HG03159 (cell line): ENCODE measurements around the gene SNX33.

Experiments used
- ATAC-seq: cut with Tn5 transposase; IDR thresholded peaks from one replicate; pipeline ENCODE4 v1.9.1; 2021; ENCODE audit warnings: mild to moderate bottlenecking, moderate library complexity; ENCODE audit not compliant: unreplicated experiment

SNX33 gene

DNA sequence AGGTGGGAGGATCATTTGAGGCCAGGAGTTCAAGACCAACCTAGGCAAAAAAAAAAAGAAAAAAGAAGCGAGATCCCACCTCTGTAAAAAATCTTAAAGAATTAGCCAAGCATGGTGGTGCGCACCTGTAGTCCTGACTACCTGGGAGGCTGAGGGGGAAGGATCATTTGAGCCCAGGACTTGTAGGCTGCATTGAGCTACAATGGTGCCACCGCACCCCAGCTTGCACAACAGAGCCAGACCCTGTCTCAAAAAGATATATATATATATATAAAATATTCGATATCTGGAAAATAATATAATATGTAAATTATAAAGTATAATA lies 6.6 kb upstream of the SNX33 start:
- no peak for ATAC-seq

GRCh38 chr15:75641603-75642002 lies 6.1 kb upstream of the SNX33 start:
- ATAC-seq, result no peak

GRCh38 chr15:75644376-75644775 lies 3.3 kb upstream of the SNX33 start:
- ATAC-seq, result no peak

GRCh38 chr15:75646112-75646943 lies 1.4 kb upstream of the SNX33 start:
- no peak for ATAC-seq

- no peak for ATAC-seq
Observed at GRCh38 chr15:75646944-75647364, 758 bp upstream of the SNX33 start.

DNA sequence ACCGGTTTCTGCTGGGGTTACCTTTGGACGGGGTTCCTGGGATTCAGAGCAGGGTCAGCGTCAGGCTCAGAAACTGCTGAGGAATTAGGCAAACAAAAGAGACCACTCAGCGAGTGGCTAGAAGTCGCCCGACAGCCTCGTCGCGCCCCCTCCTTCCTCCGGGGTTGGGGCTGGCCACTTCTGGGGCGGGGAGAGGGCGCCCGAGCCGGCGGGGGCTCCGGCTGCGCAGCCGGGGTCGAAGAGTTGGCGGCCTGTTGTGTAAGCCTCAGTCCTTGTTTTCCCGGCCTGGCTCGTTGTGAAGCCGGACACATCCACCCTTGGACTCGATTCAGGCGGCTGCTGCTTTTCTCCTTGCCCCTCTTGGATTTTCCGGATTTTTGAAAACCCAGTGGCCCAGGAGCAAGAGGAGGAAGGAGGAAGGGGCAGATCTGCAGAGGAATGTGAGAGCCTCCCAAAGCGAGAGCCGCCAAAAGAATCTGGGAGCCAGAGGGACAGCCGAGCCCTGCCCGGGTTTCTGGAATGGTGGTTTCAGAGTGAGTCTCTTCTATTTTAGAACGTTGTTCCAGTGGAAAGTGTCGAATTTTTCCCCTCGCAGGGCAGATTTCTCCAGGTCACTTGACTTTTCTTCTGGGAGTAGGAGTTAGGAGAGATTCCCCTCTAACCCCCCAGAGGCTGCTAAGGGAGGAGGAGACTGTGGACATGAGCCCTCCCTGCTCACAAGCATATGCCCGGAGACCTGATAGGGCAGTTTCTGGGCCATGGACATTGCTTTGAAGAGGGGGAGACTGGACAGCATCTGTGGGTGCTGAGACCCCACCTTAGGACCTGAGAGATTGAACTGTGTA lies 666 bp downstream of the SNX33 start:
- no peak for ATAC-seq

DNA sequence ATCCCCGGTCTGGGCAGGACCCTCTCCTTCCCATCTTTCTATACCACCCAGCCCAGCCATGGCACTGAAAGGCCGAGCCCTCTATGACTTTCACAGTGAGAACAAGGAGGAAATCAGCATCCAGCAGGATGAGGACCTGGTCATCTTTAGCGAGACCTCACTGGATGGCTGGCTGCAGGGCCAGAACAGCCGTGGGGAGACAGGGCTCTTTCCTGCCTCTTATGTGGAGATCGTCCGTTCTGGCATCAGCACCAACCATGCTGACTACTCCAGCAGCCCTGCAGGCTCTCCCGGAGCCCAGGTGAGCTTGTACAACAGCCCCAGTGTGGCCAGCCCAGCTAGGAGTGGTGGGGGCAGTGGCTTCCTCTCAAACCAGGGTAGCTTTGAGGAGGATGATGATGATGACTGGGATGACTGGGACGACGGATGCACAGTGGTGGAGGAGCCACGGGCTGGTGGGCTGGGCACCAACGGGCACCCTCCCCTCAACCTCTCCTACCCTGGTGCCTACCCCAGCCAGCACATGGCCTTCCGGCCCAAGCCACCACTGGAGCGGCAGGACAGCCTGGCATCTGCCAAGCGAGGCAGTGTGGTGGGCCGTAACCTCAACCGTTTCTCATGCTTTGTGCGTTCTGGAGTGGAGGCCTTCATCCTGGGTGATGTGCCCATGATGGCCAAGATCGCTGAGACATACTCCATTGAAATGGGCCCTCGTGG lies 1.5 kb downstream of the SNX33 start:
- ATAC-seq, result no peak

DNA sequence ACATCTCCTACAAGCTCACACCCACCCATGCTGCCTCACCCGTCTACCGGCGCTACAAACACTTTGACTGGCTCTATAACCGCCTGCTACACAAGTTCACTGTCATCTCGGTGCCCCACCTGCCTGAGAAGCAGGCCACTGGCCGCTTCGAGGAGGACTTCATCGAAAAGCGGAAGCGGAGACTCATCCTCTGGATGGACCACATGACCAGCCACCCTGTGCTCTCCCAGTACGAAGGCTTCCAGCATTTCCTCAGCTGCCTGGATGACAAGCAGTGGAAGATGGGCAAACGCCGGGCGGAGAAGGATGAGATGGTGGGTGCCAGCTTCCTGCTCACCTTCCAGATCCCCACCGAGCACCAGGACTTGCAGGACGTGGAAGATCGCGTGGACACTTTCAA lies 2.1 kb downstream of the SNX33 start:
- ATAC-seq, result no peak

DNA sequence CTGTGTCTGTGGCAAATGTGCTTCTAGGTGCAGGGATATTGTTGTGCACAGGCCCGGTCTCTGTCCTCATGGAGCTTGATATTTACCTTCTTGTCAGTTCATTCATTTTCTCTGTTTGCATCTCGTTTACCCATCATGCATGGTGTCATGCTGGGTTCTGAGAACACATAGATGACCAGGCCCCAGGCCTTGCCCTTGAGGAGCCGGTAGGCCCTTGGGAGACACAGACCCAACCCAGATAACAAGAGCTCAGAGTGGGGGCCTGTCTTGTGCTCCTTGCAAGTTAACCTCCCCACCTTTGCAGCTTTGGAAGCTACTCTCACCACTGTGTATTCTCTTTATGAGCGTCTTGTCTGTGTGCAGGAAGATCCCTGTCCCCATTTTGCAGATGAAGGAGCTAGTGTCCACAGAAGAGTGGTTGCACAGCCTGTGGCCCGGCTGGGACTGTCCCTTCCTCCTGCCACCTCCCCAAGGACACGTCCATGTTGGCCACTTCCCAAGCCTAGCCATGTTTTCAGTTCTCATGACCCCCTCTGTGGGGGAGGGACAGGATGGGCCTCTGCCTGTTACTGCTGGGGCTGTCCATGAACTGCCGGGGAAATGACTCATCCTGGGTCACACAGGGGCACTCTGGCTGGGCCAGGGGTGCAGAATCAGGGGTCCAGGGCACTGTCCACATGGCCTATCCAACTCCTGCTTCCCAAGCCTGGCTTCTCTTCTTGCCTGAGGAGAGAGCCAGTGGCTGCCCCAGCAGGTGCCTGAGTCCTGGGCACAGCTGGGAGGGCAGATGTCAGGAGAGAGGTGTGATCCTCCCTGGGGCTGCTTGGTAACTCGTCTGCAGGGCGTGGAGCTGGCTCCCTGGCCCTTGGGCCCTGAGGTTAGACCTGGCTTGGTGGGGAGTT lies 3.4 kb downstream of the SNX33 start:
- ATAC-seq, result no peak

DNA sequence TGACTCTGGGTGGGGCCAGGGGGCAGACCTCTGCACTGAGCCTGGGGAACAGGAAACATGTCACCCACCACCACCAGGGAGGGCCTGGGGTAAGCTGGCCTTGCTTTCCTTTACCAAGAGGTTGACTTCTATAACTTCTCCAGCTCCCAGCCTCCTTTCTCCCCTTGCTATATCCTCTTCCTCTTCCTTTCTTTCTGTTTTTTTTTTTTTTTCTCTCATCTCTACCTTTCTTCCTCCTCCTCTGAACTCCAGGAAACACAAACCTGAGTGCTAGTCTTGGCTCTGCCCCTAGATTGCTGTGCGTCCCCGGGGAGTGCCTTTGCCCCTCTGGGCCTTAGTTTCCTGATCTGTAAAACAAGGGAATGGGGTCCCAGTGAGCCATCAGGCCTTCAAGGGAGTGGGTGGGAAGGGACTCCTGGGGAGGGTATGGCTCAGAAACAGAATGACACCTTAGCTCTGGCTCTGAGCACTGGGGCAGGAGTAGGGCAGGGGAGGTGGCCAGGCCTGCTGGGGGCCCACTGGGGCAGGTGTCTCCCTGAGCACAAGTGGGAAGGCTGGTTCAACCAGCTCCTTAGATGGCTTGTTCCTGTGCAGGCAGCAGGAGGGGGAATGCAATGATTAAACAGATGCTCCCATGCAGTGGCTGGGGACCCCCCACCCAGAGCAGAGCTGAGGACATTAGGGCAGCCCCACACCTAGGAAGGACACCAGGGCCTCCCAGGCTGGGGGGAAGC lies 4.3 kb downstream of the SNX33 start:
- ATAC-seq, result no peak

DNA sequence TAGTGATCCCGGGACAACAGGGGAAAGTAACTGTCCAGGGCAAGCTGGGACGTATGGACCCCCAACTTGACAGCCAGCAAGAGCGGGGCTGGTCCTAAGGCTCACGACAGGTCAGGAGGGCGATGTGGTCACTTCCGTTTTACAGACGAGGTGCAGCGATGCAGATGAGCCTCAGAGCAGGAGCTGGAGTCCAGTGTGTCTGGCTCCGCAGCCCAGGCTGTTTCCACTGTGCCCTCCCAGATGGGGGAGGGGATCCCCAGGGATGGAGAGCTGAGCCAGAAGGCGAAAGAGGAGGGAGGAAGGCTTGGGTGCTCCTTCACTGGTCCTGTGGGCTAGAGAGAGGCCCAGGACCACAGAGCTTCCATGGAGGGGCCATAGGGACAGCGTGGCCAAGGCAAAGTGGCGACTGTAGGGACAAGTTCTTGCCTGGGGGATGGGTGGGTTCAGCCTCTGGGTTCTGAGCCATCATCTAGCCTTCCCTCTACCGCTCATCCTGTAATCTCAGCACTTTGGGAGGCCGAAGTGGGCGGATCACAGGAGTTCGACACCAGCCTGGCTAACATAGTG lies 5.7 kb downstream of the SNX33 start:
- no peak for ATAC-seq

GRCh38 chr15:75654201-75654907 lies 6.6 kb downstream of the SNX33 start:
- no peak for ATAC-seq

DNA sequence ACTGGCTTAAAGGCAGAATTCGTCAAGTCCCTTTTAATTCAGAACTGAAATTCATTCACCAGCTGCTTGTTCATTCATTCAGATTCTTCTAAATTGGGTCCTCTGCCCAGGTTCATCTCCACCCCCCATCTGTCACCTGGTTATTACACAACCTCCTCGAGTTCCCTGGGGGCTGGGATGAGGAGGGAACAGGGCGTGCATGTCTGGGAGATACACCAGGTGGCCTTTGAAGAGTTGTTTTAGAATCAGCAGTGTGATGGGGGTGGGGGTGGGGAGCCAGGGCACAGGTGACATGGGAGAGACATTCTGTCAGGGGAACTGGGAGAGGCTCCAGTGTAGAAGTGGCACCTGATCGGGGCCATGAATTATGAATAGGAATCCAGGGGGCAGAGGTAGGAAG lies 8.2 kb downstream of the SNX33 start:
- ATAC-seq, result no peak

GRCh38 chr15:75656331-75656730 lies 8.6 kb downstream of the SNX33 start:
- ATAC-seq, result no peak

DNA sequence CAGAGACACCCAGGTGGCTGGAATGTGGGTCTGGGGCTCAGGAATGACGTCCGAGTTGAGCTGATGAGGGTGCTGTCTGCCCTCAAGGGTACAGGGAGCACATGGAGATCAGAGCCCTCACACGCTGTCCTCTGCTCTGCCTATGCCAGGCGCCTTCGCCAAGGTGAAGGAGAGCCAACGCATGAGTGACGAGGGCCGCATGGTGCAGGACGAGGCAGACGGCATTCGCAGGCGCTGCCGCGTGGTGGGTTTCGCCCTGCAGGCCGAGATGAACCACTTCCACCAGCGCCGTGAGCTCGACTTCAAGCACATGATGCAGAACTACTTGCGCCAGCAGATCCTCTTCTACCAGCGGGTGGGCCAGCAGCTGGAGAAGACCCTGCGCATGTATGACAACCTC lies 9.1 kb downstream of the SNX33 start:
- ATAC-seq, result no peak

- ATAC-seq, result no peak
Observed at GRCh38 chr15:75659141-75659771, 11.5 kb downstream of the SNX33 start.

DNA sequence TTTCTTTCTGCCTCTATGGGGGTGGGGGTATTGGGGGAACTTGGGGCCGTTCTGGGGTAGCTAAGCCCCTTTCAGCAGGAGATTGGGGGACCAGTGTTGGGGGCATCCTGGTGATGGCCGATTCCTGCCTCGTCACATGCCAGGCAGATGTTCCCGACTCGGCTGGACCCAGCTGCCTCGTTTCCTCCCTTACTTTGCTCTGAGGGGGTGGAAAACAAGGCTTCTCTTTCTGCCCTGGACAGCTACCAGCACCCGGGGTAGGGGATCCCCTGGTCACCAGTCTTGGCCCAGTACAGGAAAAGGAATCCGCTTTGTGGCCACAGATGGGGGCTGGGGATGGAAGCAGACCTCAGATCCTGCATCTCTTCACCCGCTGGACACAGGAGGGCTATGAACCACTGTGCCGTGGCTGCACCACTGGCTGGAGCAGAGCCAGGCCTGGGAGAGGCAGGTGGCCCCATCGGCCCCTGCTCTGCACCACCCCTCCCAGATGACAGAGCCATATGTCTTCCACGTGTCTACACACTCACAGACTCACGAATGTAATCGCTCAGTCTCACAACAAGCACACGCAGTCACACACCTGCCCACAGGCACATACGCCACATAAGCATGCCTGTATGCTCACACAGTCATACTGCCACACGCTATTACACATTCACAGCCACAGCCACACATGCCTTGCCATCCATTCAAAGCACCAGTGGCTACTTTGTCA lies 12.4 kb downstream of the SNX33 start:
- no peak for ATAC-seq
